B cell (primary cell): ENCODE results near the gene FOXN3.

ENCODE experiments used
- CTCF ChIP-seq: fragments of 200-600 bp; IDR thresholded peaks from one replicate; pipeline ENCODE4 v1.8.0; 2022; ENCODE audit warnings: antibody characterized with exemption, mild to moderate bottlenecking
- EZH2 ChIP-seq: IDR thresholded peaks from 2 replicates; pipeline ENCODE4 v1.6.1; 2012; ENCODE audit warnings: borderline replicate concordance, low read depth, mild to moderate bottlenecking, moderate library complexity, low read length; ENCODE audit not compliant: insufficient read depth, poor library complexity, severe bottlenecking

- TF ChIP-seq EZH2 = no peak
- no peak for TF ChIP-seq CTCF
Measured at GRCh38 chr14:89190765-89191513, 226.1 kb downstream of the FOXN3 start.
